ENCODE data around the gene MEIS2. TPM values are rescaled to one million over a fixed set of nuclear protein-coding genes. Genes with fewer than 3 reads are reported as not detected.

The MEIS2 gene
- total and polyA plus RNA-seq, 9 donors = 27.7 to 73.7 (median 47.7) TPM

- H3K27ac ChIP-seq = no peak overlapping the region
- H3K4me1 ChIP-seq (ENCODE audit: insufficient read depth) = peaks cover 4% of the 10 kb centered on the region
- DNase-seq = no peak
- no peak overlapping the region for H3K4me3 ChIP-seq
- WGBS, 3 donors = 85 to 89% (median 88%) methylated on average over 5 of the region's 5 CpGs
- no peaks in the 10 kb centered on the region for H3K36me3 ChIP-seq
- no peaks in the 10 kb centered on the region for H3K27me3 ChIP-seq
- intact Hi-C loops (cut with DNase I) = no loop called here
- no peaks in the 10 kb centered on the region for H3K9me3 ChIP-seq
- TF ChIP-seq EP300 (IDR thresholded peaks at IDR 0.05) (no peak), POLR2A (IDR thresholded peaks at IDR 0.05) (no peak), CTCF (IDR thresholded peaks at IDR 0.05) (no peak)
Measured at GRCh38 chr15:36925049-36925448, 175.3 kb downstream of the MEIS2 start.

GRCh38 chr15:36924034-36924433, 176.3 kb downstream of the MEIS2 start:
- H3K4me1 ChIP-seq (ENCODE audit: insufficient read depth) = peaks cover 4% of the 10 kb centered on the region
- intact Hi-C loops (cut with DNase I) = no loop called here
- DNase-seq = peak in 1 of 5 donors; percentile 28
- WGBS, 3 donors = 57 to 69% (median 67%) methylated on average over 4 of the region's 4 CpGs
- no peak overlapping the region for H3K4me3 ChIP-seq
- H3K27ac ChIP-seq = no peak overlapping the region
- no peaks in the 10 kb centered on the region for H3K27me3 ChIP-seq
- no peaks in the 10 kb centered on the region for H3K9me3 ChIP-seq
- no peaks in the 10 kb centered on the region for H3K36me3 ChIP-seq
- TF ChIP-seq POLR2A (IDR thresholded peaks at IDR 0.05) (no peak), EP300 (IDR thresholded peaks at IDR 0.05) (no peak), CTCF (IDR thresholded peaks at IDR 0.05) (no peak)

GRCh38 chr15:36921484-36922091, 178.8 kb downstream of the MEIS2 start:
- intact Hi-C loops (cut with DNase I) = no loop called here
- TF ChIP-seq EP300 (IDR thresholded peaks at IDR 0.05) (no peak), POLR2A (IDR thresholded peaks at IDR 0.05) (no peak), CTCF (IDR thresholded peaks at IDR 0.05) (no peak)
- no peaks in the 10 kb centered on the region for H3K9me3 ChIP-seq
- H3K27me3 ChIP-seq = no peaks in the 10 kb centered on the region
- peaks cover 4% of the 10 kb centered on the region for H3K4me1 ChIP-seq (ENCODE audit: insufficient read depth)
- 40 to 47% (median 41%) methylated on average over 9 of the region's 9 CpGs for WGBS, 3 donors
- H3K4me3 ChIP-seq = no peak overlapping the region
- H3K27ac ChIP-seq = no peak overlapping the region
- no peaks in the 10 kb centered on the region for H3K36me3 ChIP-seq
- DNase-seq = no peak

- Histone ChIP-seq H3K9me3 (no peaks in the 10 kb centered on the region), H3K27ac (no peak overlapping the region), H3K4me1 (ENCODE audit: insufficient read depth) (peaks cover 8% of the 10 kb centered on the region), H3K4me3 (no peak overlapping the region), H3K27me3 (no peaks in the 10 kb centered on the region), H3K36me3 (no peaks in the 10 kb centered on the region)
- WGBS, 3 donors = 87 to 90% (median 87%) methylated on average over 4 of the region's 4 CpGs
- TF ChIP-seq CTCF (IDR thresholded peaks at IDR 0.05) (no peak), EP300 (IDR thresholded peaks at IDR 0.05) (no peak), POLR2A (IDR thresholded peaks at IDR 0.05) (no peak)
- intact Hi-C loops (cut with DNase I) = no loop called here
- no peak for DNase-seq
Measured at GRCh38 chr15:36917411-36918267, 182.7 kb downstream of the MEIS2 start.
